GM23338 (cell line): ENCODE results near the gene TAOK1. TPM values are rescaled to one million over a fixed set of nuclear protein-coding genes. Genes with fewer than 3 reads are reported as not detected.

ENCODE experiments used
- ATAC-seq: fragments of 200-7000 bp; cut with Tn5 transposase; 3 replicates; pipeline ENCODE4 v1.9.1; 2020
- DNase-seq: peaks from one replicate; pipeline ENCODE4 v3.0.0-alpha.2; 2015; ENCODE audit warnings: low spot score
- H2AFZ ChIP-seq: fragments of 200-600 bp; sonication (generic); 2 replicates; pipeline ENCODE4 v1.8.0; 2016; ENCODE audit warnings: antibody characterized with exemption, mild to moderate bottlenecking, moderate library complexity
- H3F3A ChIP-seq: fragments of 200-600 bp; sonication (generic); replicated peaks from 2 replicates; pipeline ENCODE4 v1.8.0; 2017; ENCODE audit warnings: antibody characterized with exemption, mixed run types, low read depth
- H3K27ac ChIP-seq: fragments of 200-600 bp; sonication (generic); 2 replicates; pipeline ENCODE4 v1.6.1; 2016; ENCODE audit warnings: low read depth
- H3K27me3 ChIP-seq: fragments of 200-600 bp; sonication (generic); 2 replicates; pipeline ENCODE4 v1.8.0; 2016; ENCODE audit warnings: mild to moderate bottlenecking, mixed run types, moderate library complexity; ENCODE audit not compliant: insufficient read depth
- H3K36me3 ChIP-seq: fragments of 200-600 bp; sonication (generic); 2 replicates; pipeline ENCODE4 v1.8.0; 2016; ENCODE audit warnings: mild to moderate bottlenecking; ENCODE audit not compliant: insufficient read depth
- H3K4me1 ChIP-seq: fragments of 200-600 bp; sonication (generic); 2 replicates; pipeline ENCODE4 v1.8.0; 2016; ENCODE audit warnings: mild to moderate bottlenecking, moderate library complexity; ENCODE audit not compliant: insufficient read depth
- H3K4me2 ChIP-seq: fragments of 200-600 bp; sonication (generic); 2 replicates; pipeline ENCODE4 v1.7.1; 2017; ENCODE audit warnings: mixed run types
- H3K4me3 ChIP-seq: fragments of 200-600 bp; sonication (generic); 2 replicates; pipeline ENCODE4 v1.6.1; 2016; ENCODE audit warnings: mixed run types
- H3K79me2 ChIP-seq: fragments of 200-600 bp; sonication (generic); replicated peaks from 2 replicates; pipeline ENCODE4 v1.8.0; 2017; ENCODE audit warnings: mild to moderate bottlenecking; ENCODE audit not compliant: insufficient read depth
- H3K9me2 ChIP-seq: fragments of 200-600 bp; sonication (generic); 2 replicates; pipeline ENCODE4 v1.8.0; 2017; ENCODE audit not compliant: insufficient read depth
- H4K20me1 ChIP-seq: fragments of 200-600 bp; sonication (generic); replicated peaks from 2 replicates; pipeline ENCODE4 v1.8.0; 2017; ENCODE audit warnings: mild to moderate bottlenecking; ENCODE audit not compliant: insufficient read depth
- H3K27ac Mint-ChIP-seq: 2 replicates; pipeline ENCODE4 v1.8.0; 2020; ENCODE audit warnings: inconsistent platforms, mild to moderate bottlenecking, moderate library complexity, mixed read lengths
- H3K27me3 Mint-ChIP-seq: 3 replicates; pipeline ENCODE4 v1.8.0; 2022; ENCODE audit warnings: low read depth, mild to moderate bottlenecking, moderate library complexity, mixed read lengths, inconsistent platforms; ENCODE audit not compliant: insufficient read depth, poor library complexity
- H3K36me3 Mint-ChIP-seq: 3 replicates; pipeline ENCODE4 v1.8.0; 2021; ENCODE audit warnings: low read depth, mild to moderate bottlenecking, inconsistent platforms, moderate library complexity, mixed read lengths
- H3K4me1 Mint-ChIP-seq: 3 replicates; pipeline ENCODE4 v1.8.0; 2020; ENCODE audit warnings: mild to moderate bottlenecking, inconsistent platforms, mixed read lengths
- H3K4me3 Mint-ChIP-seq: 3 replicates; pipeline ENCODE4 v1.8.0; 2021; ENCODE audit warnings: moderate library complexity, mild to moderate bottlenecking, inconsistent platforms, mixed read lengths
- H3K9me3 Mint-ChIP-seq: 3 replicates; pipeline ENCODE4 v1.8.0; 2020; ENCODE audit warnings: moderate library complexity, mild to moderate bottlenecking, inconsistent platforms, mixed read lengths
- CREB1 ChIP-seq: fragments of 250-450 bp; sonication (Bioruptor Pico); IDR thresholded peaks from 2 replicates; pipeline ENCODE4 v1.5.0; 2020; ENCODE audit warnings: low read depth, mild to moderate bottlenecking, moderate library complexity
- CTCF ChIP-seq, 2 experiments: fragments of 200-600 bp in 1 of 2; sonication (generic) in 1 of 2; conservative IDR thresholded peaks; 2 replicates each; pipeline versions ENCODE4 v1.5.1 to v1.6.1; 2016 to 2017; ENCODE audit warnings: antibody characterized with exemption in 2 of 2, low read depth in 2 of 2, mild to moderate bottlenecking in 2 of 2, moderate library complexity in 1 of 2
- ETS1 ChIP-seq: IDR thresholded peaks from 2 replicates; pipeline ENCODE4 v1.6.1; 2016; ENCODE audit warnings: antibody characterized with exemption
- EZH2phosphoT487 ChIP-seq: fragments of 200-600 bp; sonication (generic); IDR thresholded peaks from one replicate; pipeline ENCODE4 v1.8.1; 2018; ENCODE audit warnings: antibody characterized with exemption; ENCODE audit not compliant: unreplicated experiment
- NANOG ChIP-seq: IDR thresholded peaks from 2 replicates; pipeline ENCODE4 v1.6.1; 2016; ENCODE audit warnings: antibody characterized with exemption, borderline replicate concordance
- POLR2AphosphoS5 ChIP-seq: IDR thresholded peaks from 2 replicates; pipeline ENCODE4 v1.6.1; 2016; ENCODE audit warnings: antibody characterized with exemption, low read depth
- STAT1 ChIP-seq: IDR thresholded peaks from one replicate; pipeline ENCODE4 v1.6.1; 2016; ENCODE audit warnings: antibody characterized with exemption; ENCODE audit not compliant: unreplicated experiment
- ZNF114 ChIP-seq: fragments of 250-450 bp; sonication (Bioruptor Pico); IDR thresholded peaks from 2 replicates; pipeline ENCODE4 v1.5.0; 2020; ENCODE audit warnings: mild to moderate bottlenecking, moderate library complexity
- ZNF331 ChIP-seq: fragments of 250-450 bp; sonication (Bioruptor Pico); IDR thresholded peaks from 2 replicates; pipeline ENCODE4 v1.5.0; 2020; ENCODE audit warnings: low read depth, mild to moderate bottlenecking, moderate library complexity
- polyA plus RNA-seq: library from polyadenylated mRNA; unstranded; fragments of >200 nt; fragmentation: Nextera tagmentation; extraction: Ambion mirVana; gene quantifications from 2 replicates; pipeline ENCODE4 v1.2.1, GENCODE V29; 2016
- total RNA-seq: library from RNA; depleted of rRNA; stranded (reverse); fragments of >200 nt; shearing (Covaris generic); gene quantifications from 2 replicates; pipeline ENCODE4 v1.2.3, GENCODE V29; 2014
- TF ChIP-seq, protein P1 (sequence below): IDR thresholded peaks from one replicate; pipeline ENCODE4 v1.6.1; 2018; ENCODE audit warnings: antibody characterized with exemption; ENCODE audit not compliant: unreplicated experiment

TAOK1 gene
- total and polyA plus RNA-seq, 2 experiments from 2014 or later, result 19.4 to 69.8 TPM

DNA sequence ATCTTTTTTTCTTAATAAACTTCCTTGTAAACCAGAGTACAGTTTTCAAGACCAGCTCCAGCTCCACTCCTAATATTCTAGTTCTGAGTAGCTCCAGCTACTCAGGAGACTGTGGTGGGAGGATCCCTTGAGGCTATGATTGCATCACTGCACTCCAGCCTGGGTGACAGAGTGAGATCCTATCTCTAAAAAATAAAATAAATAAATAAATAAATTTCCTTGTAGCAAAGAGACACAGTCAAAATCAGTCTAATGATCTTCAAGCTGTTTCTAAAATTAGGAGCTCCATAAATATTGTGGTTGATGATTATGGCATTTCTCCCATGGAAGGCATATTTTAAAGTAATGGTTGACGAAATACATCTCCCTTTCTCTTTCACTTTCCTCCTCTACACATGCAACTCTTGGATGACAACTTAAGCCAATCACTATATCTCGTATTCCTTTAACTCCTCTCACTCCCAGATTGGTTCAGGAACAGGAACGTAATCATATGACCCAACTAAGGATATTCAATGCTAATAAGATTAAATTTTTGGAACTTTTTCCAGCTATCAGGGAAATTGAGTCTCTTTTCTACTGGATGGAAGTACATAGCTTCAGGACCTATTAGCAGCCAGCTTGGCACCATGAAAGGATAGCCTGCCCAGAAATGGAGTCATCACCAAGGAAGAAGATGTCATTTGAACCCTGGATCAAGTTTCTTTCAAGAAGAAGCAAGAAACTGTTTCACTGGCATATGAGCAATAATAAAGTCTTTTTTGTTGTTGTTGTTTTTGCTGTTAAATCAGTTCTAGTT is 42.1 kb upstream of the TAOK1 start:
- H3K4me1 ChIP-seq, result no peaks in the 10 kb centered on the region
- no peak overlapping the region for H3K4me3 ChIP-seq
- no peaks in the 10 kb centered on the region for H3K27me3 ChIP-seq
- H3K9me3 Mint-ChIP-seq, result no peaks in the 10 kb centered on the region
- H3K4me1 Mint-ChIP-seq, result no peaks in the 10 kb centered on the region
- no peak overlapping the region for H3K27ac Mint-ChIP-seq
- no peak overlapping the region for H3K27ac ChIP-seq
- ATAC-seq (no peak), DNase-seq (no peak)
- H3K36me3 Mint-ChIP-seq, result no peaks in the 10 kb centered on the region
- TF ChIP-seq ZNF114 (CRISPR knock-in tag), result no peak
- TF ChIP-seq ZNF331 (CRISPR knock-in tag), result no peak
- no peak for TF ChIP-seq STAT1
- no peak for TF ChIP-seq CTCF (conservative IDR thresholded peaks at IDR 0.05; ENCODE audit: low read depth in 2 of 2)
- no peak for TF ChIP-seq EZH2phosphoT487
- no peak for TF ChIP-seq ETS1
- TF ChIP-seq, protein P1, sequence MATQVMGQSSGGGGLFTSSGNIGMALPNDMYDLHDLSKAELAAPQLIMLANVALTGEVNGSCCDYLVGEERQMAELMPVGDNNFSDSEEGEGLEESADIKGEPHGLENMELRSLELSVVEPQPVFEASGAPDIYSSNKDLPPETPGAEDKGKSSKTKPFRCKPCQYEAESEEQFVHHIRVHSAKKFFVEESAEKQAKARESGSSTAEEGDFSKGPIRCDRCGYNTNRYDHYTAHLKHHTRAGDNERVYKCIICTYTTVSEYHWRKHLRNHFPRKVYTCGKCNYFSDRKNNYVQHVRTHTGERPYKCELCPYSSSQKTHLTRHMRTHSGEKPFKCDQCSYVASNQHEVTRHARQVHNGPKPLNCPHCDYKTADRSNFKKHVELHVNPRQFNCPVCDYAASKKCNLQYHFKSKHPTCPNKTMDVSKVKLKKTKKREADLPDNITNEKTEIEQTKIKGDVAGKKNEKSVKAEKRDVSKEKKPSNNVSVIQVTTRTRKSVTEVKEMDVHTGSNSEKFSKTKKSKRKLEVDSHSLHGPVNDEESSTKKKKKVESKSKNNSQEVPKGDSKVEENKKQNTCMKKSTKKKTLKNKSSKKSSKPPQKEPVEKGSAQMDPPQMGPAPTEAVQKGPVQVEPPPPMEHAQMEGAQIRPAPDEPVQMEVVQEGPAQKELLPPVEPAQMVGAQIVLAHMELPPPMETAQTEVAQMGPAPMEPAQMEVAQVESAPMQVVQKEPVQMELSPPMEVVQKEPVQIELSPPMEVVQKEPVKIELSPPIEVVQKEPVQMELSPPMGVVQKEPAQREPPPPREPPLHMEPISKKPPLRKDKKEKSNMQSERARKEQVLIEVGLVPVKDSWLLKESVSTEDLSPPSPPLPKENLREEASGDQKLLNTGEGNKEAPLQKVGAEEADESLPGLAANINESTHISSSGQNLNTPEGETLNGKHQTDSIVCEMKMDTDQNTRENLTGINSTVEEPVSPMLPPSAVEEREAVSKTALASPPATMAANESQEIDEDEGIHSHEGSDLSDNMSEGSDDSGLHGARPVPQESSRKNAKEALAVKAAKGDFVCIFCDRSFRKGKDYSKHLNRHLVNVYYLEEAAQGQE, result no peak
- no peak for TF ChIP-seq POLR2AphosphoS5
- TF ChIP-seq NANOG, result no peak
- TF ChIP-seq CREB1 (CRISPR knock-in tag), result no peak
- H3F3A ChIP-seq, result no peaks in the 10 kb centered on the region
- H3K4me2 ChIP-seq, result no peak overlapping the region
- no peaks in the 10 kb centered on the region for H3K27me3 Mint-ChIP-seq
- H3K4me3 Mint-ChIP-seq, result no peak overlapping the region
- H3K36me3 ChIP-seq, result no peaks in the 10 kb centered on the region
- H3K9me2 ChIP-seq, result no peaks in the 10 kb centered on the region
- no peaks in the 10 kb centered on the region; the same call in 1 of the 2 replicates for H4K20me1 ChIP-seq
- H3K79me2 ChIP-seq, result no peaks in the 10 kb centered on the region
- H2AFZ ChIP-seq, result no peak overlapping the region
